Fibroblast of lung (primary cell): ENCODE measurements around the gene PGF. TPM values are rescaled to one million over a fixed set of nuclear protein-coding genes. Genes with fewer than 3 reads are reported as not detected.

Experiments used
- DNase-seq, 2 donors: peaks; one replicate each; pipeline versions ENCODE4 v3.0.0 to v3.0.0-alpha.2; 2010; ENCODE audit warnings: low read depth in 2 of 2
- H2AFZ ChIP-seq: 2 replicates; pipeline ENCODE4 v1.5.1; 2012; ENCODE audit warnings: low read length, control low read depth, inconsistent platforms
- H3K27ac ChIP-seq: 2 replicates; pipeline ENCODE4 v1.5.1; 2011; ENCODE audit warnings: low read length, control low read depth; ENCODE audit not compliant: insufficient read depth
- H3K27me3 ChIP-seq: 2 replicates; pipeline ENCODE4 v1.5.1; 2011; ENCODE audit warnings: mild to moderate bottlenecking, low read length; ENCODE audit not compliant: control insufficient read depth, insufficient read depth
- H3K36me3 ChIP-seq: 2 replicates; pipeline ENCODE4 v1.5.1; 2011; ENCODE audit warnings: low read length; ENCODE audit not compliant: control insufficient read depth, insufficient read depth
- H3K4me1 ChIP-seq: 2 replicates; pipeline ENCODE4 v1.5.1; 2011; ENCODE audit warnings: low read length; ENCODE audit not compliant: control insufficient read depth, insufficient read depth; ENCODE audit errors: extremely low read depth
- H3K4me2 ChIP-seq: 2 replicates; pipeline ENCODE4 v1.5.1; 2011; ENCODE audit warnings: low read length, control low read depth; ENCODE audit not compliant: insufficient read depth; ENCODE audit errors: extremely low read depth
- H3K4me3 ChIP-seq, 4 experiments: fragments of 200-600 bp in 1 of 4; sonication (generic) in 1 of 4; replicated peaks in 1 of 4; 2 replicates each; pipeline ENCODE4 v1.5.1; 2011 to 2016; ENCODE audit warnings: low read length in 4 of 4, low read depth in 3 of 4, mild to moderate bottlenecking in 3 of 4, control low read depth in 2 of 4, inconsistent platforms in 1 of 4, mixed read lengths in 1 of 4; ENCODE audit not compliant: insufficient read depth in 1 of 4; ENCODE audit errors: control extremely low read depth in 1 of 4
- H3K79me2 ChIP-seq: 2 replicates; pipeline ENCODE4 v1.5.1; 2012; ENCODE audit warnings: mild to moderate bottlenecking, low read length, inconsistent platforms; ENCODE audit not compliant: control insufficient read depth, insufficient read depth
- H3K9ac ChIP-seq: 2 replicates; pipeline ENCODE4 v1.5.1; 2011; ENCODE audit warnings: mild to moderate bottlenecking, low read length, control low read depth; ENCODE audit not compliant: insufficient read depth
- H3K9me3 ChIP-seq: 2 replicates; pipeline ENCODE4 v1.5.1; 2012; ENCODE audit warnings: low read depth, low read length; ENCODE audit not compliant: control insufficient read depth, insufficient read depth
- H4K20me1 ChIP-seq: 2 replicates; pipeline ENCODE4 v1.5.1; 2011; ENCODE audit warnings: low read length; ENCODE audit not compliant: control insufficient read depth, insufficient read depth; ENCODE audit errors: extremely low read depth
- EZH2 ChIP-seq: IDR thresholded peaks from 2 replicates; pipeline ENCODE4 v1.5.1; 2012; ENCODE audit warnings: low read length, control low read depth, mild to moderate bottlenecking; ENCODE audit errors: missing control alignments
- polyA plus RNA-seq, 2 donors: library from polyadenylated mRNA; depleted of rRNA in 1 of 2; stranded (reverse) in 1 of 2; unstranded in 1 of 2; fragments of >200 nt; gene quantifications; 2 replicates each; pipeline ENCODE4 v1.2.1, GENCODE V29; 2011 to 2012; ENCODE audit warnings: missing spikeins in 1 of 2
- total RNA-seq: library from RNA; depleted of rRNA; stranded (reverse); fragments of >200 nt; gene quantifications from 2 replicates; pipeline ENCODE4 v1.2.1, GENCODE V29; 2014
- TF ChIP-seq, protein P1 (sequence below), 2 donors: IDR thresholded peaks in 1 of 2; conservative IDR thresholded peaks in 1 of 2; 1 replicate in 1 of 2; 2 replicates in 1 of 2; pipeline ENCODE4 v1.5.1; 2011 to 2012; ENCODE audit warnings: low read length in 2 of 2, control low read depth in 1 of 2, inconsistent platforms in 1 of 2, low read depth in 1 of 2, mild to moderate bottlenecking in 1 of 2

PGF gene
- total and polyA plus RNA-seq, 2 donors (not counting 1 experiment from before 2014, with no cell fraction given): 1.1 to 7.6 TPM

DNA sequence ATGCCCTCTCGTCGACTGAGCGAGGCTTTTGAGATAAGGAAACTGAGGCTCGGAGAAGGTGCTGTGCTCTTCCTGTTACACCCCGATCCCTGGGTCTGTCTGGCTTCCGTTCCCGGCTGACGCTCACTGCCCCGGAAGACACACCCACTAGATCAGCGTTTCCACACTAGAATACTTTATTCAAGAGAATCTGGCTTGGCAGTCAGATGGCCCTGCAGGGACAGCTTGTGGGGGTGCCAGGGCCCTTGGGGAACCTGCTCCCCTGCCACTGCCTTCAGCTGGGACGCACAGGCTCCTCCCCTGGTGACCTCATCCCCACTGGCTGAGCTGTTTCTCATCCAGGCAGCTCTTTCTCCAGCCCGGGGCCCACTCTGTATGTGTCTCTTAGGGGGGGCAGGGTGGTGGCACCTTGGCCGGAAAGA lies 13.7 kb downstream of the PGF start:
- TF ChIP-seq, protein P1, sequence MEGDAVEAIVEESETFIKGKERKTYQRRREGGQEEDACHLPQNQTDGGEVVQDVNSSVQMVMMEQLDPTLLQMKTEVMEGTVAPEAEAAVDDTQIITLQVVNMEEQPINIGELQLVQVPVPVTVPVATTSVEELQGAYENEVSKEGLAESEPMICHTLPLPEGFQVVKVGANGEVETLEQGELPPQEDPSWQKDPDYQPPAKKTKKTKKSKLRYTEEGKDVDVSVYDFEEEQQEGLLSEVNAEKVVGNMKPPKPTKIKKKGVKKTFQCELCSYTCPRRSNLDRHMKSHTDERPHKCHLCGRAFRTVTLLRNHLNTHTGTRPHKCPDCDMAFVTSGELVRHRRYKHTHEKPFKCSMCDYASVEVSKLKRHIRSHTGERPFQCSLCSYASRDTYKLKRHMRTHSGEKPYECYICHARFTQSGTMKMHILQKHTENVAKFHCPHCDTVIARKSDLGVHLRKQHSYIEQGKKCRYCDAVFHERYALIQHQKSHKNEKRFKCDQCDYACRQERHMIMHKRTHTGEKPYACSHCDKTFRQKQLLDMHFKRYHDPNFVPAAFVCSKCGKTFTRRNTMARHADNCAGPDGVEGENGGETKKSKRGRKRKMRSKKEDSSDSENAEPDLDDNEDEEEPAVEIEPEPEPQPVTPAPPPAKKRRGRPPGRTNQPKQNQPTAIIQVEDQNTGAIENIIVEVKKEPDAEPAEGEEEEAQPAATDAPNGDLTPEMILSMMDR (conservative IDR thresholded peaks at IDR 0.05 in 1 of 2, IDR thresholded peaks at IDR 0.05 in 1 of 2; ENCODE audit: low read depth in 1 of 2, low read length in 2 of 2): no peak
- TF ChIP-seq EZH2: no peak
- Histone ChIP-seq H3K4me1 (peaks cover 27% of the 10 kb centered on the region), H3K27me3 (no peaks in the 10 kb centered on the region), H4K20me1 (no peaks in the 10 kb centered on the region), H3K9me3 (no peaks in the 10 kb centered on the region), H2AFZ (peak overlapping the region; percentile 58), H3K4me2 (peak overlapping the region; percentile 44), H3K27ac (no peak overlapping the region), H3K9ac (no peak overlapping the region), H3K4me3 (no peak overlapping the region), H3K79me2 (no peaks in the 10 kb centered on the region), H3K36me3 (no peaks in the 10 kb centered on the region)
- DNase-seq: peak; percentile 40 to 51

DNA sequence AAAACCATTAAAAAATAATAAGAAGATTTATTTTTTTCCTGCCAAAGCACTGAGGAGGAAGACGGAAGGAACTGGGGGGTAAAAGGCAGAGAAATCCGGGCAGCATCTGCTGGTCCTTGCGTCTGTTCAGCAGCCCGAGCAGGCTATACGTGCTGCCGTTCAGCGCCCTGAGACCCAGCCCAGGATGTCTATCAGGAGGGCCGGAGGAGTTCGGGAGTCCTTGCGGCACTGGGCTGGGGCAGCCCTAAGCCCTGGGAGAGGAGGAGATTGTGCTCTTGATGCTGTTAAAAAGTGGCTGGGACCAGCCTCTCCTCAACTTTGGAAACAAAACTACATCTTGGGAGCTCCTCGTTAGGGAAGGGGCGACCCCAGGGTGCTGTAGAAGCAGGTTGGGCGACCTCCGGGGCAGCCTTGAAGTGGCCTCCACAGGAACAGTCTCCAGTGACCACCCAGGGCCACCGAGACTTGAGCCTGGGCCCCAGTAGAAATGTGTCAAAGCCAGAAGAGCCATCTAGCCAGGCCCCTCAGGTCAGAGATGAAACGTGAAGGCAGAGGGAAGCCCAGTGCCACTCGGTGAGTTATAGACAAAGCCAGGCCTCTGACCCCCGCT lies 14.3 kb downstream of the PGF start:
- H3K4me2 ChIP-seq: no peak overlapping the region
- H2AFZ ChIP-seq: peak overlapping the region; percentile 58
- TF ChIP-seq, protein P1 (conservative IDR thresholded peaks at IDR 0.05 in 1 of 2, IDR thresholded peaks at IDR 0.05 in 1 of 2; ENCODE audit: low read depth in 1 of 2, low read length in 2 of 2): no peak
- no peak for TF ChIP-seq EZH2
- H4K20me1 ChIP-seq: no peaks in the 10 kb centered on the region
- H3K27ac ChIP-seq: no peak overlapping the region
- H3K9me3 ChIP-seq: no peaks in the 10 kb centered on the region
- H3K4me1 ChIP-seq: peaks cover 24% of the 10 kb centered on the region
- H3K36me3 ChIP-seq: no peaks in the 10 kb centered on the region
- H3K79me2 ChIP-seq: no peaks in the 10 kb centered on the region
- no peak for DNase-seq
- H3K9ac ChIP-seq: no peak overlapping the region
- no peaks in the 10 kb centered on the region for H3K27me3 ChIP-seq
- no peak overlapping the region for H3K4me3 ChIP-seq

DNA sequence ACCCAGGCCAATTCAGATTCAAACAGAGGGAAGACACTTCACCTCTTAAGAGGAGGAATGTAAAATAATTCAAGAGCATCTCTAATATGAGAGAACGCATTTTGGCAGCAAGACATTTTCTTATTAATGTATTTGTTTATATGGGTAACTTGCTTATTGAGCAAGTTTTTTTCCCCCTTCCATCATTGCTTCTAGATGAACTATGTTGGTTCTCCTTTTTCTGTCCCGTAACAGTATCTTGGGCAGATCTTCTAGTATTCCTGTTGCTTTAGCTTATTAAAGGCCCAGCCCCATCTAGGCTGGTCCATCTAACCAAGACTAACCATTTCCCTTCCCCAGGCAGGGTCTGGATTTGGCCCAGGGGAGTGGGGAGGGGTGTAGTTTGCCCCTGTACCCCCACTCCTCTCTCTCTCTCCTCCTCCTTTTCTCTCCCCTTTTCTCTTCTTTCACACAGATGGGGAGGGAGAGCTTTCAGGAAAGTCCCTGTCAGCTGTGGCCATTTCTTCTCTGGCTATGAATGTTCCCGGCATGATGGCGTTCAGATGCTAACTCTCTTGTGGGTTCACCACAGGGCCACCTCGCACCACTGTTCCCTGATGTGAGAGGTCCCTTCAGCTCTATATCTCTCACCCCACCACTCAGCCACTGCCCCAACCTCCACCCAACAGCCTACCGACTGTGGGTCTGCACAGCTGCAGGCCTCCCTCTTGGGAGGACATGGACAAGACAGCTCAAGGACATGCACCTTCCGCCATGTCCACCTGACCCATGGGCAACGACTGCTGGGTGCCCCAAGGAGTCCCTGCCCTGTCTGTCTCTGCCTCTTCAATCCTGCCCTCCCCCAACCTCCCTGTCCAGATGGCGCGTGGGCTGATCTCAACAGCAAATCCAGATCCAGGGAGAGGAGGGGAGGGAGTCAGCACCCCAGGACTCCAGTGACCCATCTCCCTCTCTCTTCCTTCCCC lies 16.6 kb downstream of the PGF start:
- no peaks in the 10 kb centered on the region for H4K20me1 ChIP-seq
- peak overlapping the region; percentile 84 for H3K27ac ChIP-seq
- DNase-seq: no peak
- no peaks in the 10 kb centered on the region for H3K9me3 ChIP-seq
- no peaks in the 10 kb centered on the region for H3K79me2 ChIP-seq
- no peak overlapping the region for H3K9ac ChIP-seq
- H3K27me3 ChIP-seq: no peaks in the 10 kb centered on the region
- peaks cover 35% of the 10 kb centered on the region for H3K4me1 ChIP-seq
- H3K4me2 ChIP-seq: no peak overlapping the region
- H2AFZ ChIP-seq: no peak overlapping the region
- no peaks in the 10 kb centered on the region for H3K36me3 ChIP-seq
- TF ChIP-seq, protein P1 (conservative IDR thresholded peaks at IDR 0.05 in 1 of 2, IDR thresholded peaks at IDR 0.05 in 1 of 2; ENCODE audit: low read depth in 1 of 2, low read length in 2 of 2): no peak
- no peak for TF ChIP-seq EZH2
- no peak overlapping the region for H3K4me3 ChIP-seq
